HG02623 (cell line): Measurements from ENCODE around the gene KANSL1.

Experiments
- ATAC-seq: cut with Tn5 transposase; IDR thresholded peaks from one replicate; pipeline ENCODE4 v1.9.1; 2021; ENCODE audit warnings: moderate library complexity; ENCODE audit not compliant: unreplicated experiment

Gene KANSL1

GRCh38 chr17:46043606-46044005, 149.6 kb downstream of the KANSL1 start:
- ATAC-seq, result no peak

- no peak for ATAC-seq
These were observed 150.3 kb downstream of the KANSL1 start for GRCh38 chr17:46042925-46043324.

GRCh38 chr17:46042246-46042645, 151.0 kb downstream of the KANSL1 start:
- ATAC-seq, result no peak

- no peak for ATAC-seq
These were observed 153.5 kb downstream of the KANSL1 start for GRCh38 chr17:46039592-46040186.

GRCh38 chr17:46038937-46039336, 154.3 kb downstream of the KANSL1 start:
- no peak for ATAC-seq

- ATAC-seq, result no peak
These were observed 154.8 kb downstream of the KANSL1 start for GRCh38 chr17:46038414-46038813.

- no peak for ATAC-seq
These were observed 155.4 kb downstream of the KANSL1 start for GRCh38 chr17:46037722-46038255.

- ATAC-seq, result no peak
These were observed 156.7 kb downstream of the KANSL1 start for GRCh38 chr17:46036491-46036890.

GRCh38 chr17:46035112-46035818, 158.0 kb downstream of the KANSL1 start:
- no peak for ATAC-seq

- ATAC-seq, result no peak
These were observed 159.8 kb downstream of the KANSL1 start for GRCh38 chr17:46033392-46033791.

GRCh38 chr17:46032909-46033308, 160.3 kb downstream of the KANSL1 start:
- no peak for ATAC-seq

GRCh38 chr17:46031920-46032319, 161.3 kb downstream of the KANSL1 start:
- no peak for ATAC-seq

GRCh38 chr17:46031440-46031839, 161.8 kb downstream of the KANSL1 start:
- no peak for ATAC-seq

- no peak for ATAC-seq
These were observed 162.5 kb downstream of the KANSL1 start for GRCh38 chr17:46030752-46031151.

GRCh38 chr17:46029627-46030026, 163.6 kb downstream of the KANSL1 start:
- no peak for ATAC-seq

GRCh38 chr17:46028981-46029565, 164.2 kb downstream of the KANSL1 start:
- ATAC-seq, result no peak

- no peak for ATAC-seq
These were observed 164.9 kb downstream of the KANSL1 start for GRCh38 chr17:46028374-46028773.

- ATAC-seq, result no peak
These were observed 165.3 kb downstream of the KANSL1 start for GRCh38 chr17:46027976-46028325.

- no peak for ATAC-seq
These were observed 165.9 kb downstream of the KANSL1 start for GRCh38 chr17:46027048-46027975.

- ATAC-seq, result no peak
These were observed 166.8 kb downstream of the KANSL1 start for GRCh38 chr17:46026166-46027047.
